A549 (cell line): ENCODE measurements around the gene TTC21A. TPM values are rescaled to one million over a fixed set of nuclear protein-coding genes. Genes with fewer than 3 reads are reported as not detected.

Experiments
- ATAC-seq, 2 experiments: fragments of 200-7000 bp in 1 of 2; fragments of >200 bp in 1 of 2; cut with Nextera tagmentation in 1 of 2; cut with Tn5 transposase in 1 of 2; 3 replicates each; pipeline versions ENCODE4 v1.8.0 to v1.9.1; 2018 to 2020; ENCODE audit warnings: mild to moderate bottlenecking in 1 of 2, moderate library complexity in 1 of 2
- CTCF ChIA-PET: fragments of 300-600 bp; sonication (Branson Sonifier 250); formaldehyde crosslinking; extraction: SDS; loops from one replicate; lab custom pipeline; 2021; ENCODE audit warnings: antibody characterized with exemption, inconsistent platforms; lab: Yijun Ruan, JAX
- POLR2A ChIA-PET: fragments of 350-600 bp; formaldehyde crosslinking; extraction: SDS; loops from one replicate; lab custom pipeline; 2021; ENCODE audit warnings: antibody characterized with exemption, inconsistent platforms; lab: Yijun Ruan, JAX
- DNase-seq, 2 experiments: peaks; one replicate each; pipeline versions ENCODE4 v3.0.0 to v3.0.0-alpha.2; 2011 to 2016; ENCODE audit warnings: low read depth in 1 of 2, low spot score in 1 of 2
- FAIRE-seq: peaks from 2 replicates; lab custom pipeline; 2011; peaks lifted over from hg19 to GRCh38; lab: Jason Lieb, UNC
- H3K27ac ChIP-seq, 2 experiments: fragments of >200 bp; sonication (Bioruptor Twin); formaldehyde crosslinking; 3 replicates each; pipeline ENCODE4 v1.5.1; 2016 to 2017
- H3K4me1 ChIP-seq: fragments of >200 bp; sonication (Bioruptor Twin); formaldehyde crosslinking; 3 replicates; pipeline ENCODE4 v1.6.1; 2016
- H3K4me2 ChIP-seq: fragments of >200 bp; sonication (Bioruptor Twin); formaldehyde crosslinking; 3 replicates; pipeline ENCODE4 v1.6.1; 2016
- H3K4me3 ChIP-seq: fragments of >200 bp; sonication (Bioruptor Twin); formaldehyde crosslinking; 3 replicates; pipeline ENCODE4 v1.5.1; 2016
- H3K9me3 ChIP-seq: fragments of >200 bp; sonication (Bioruptor Twin); formaldehyde crosslinking; 3 replicates; pipeline ENCODE4 v1.6.1; 2016
- BHLHE40 ChIP-seq: IDR thresholded peaks from 2 replicates; pipeline ENCODE4 v1.6.1; 2012; ENCODE audit warnings: low read depth, low read length, inconsistent platforms
- CBX2 ChIP-seq: fragments of 200-600 bp; sonication (generic); IDR thresholded peaks from 2 replicates; pipeline ENCODE4 v1.6.1; 2016; ENCODE audit warnings: low read depth, mild to moderate bottlenecking, borderline replicate concordance
- CBX8 ChIP-seq: fragments of 200-600 bp; sonication (generic); IDR thresholded peaks from 2 replicates; pipeline ENCODE4 v1.6.1; 2016
- CHD4 ChIP-seq: fragments of 200-600 bp; sonication (generic); IDR thresholded peaks from 2 replicates; pipeline ENCODE4 v1.6.1; 2016; ENCODE audit warnings: antibody characterized with exemption, mild to moderate bottlenecking, borderline replicate concordance
- EP300 ChIP-seq, 2 experiments: fragments of >200 bp; sonication (Bioruptor Twin); formaldehyde crosslinking; IDR thresholded peaks; 2 replicates in 1 of 2; 3 replicates in 1 of 2; pipeline ENCODE4 v1.6.1; 2016 to 2017
- ESRRA ChIP-seq: fragments of 150-350 bp; IDR thresholded peaks from 2 replicates; pipeline ENCODE4 v1.6.1; 2014; ENCODE audit warnings: mild to moderate bottlenecking, low read length, borderline replicate concordance
- FOSB ChIP-seq: fragments of 250-450 bp; sonication (Bioruptor Pico); IDR thresholded peaks from 2 replicates; pipeline ENCODE4 v1.5.0; 2020; ENCODE audit warnings: mild to moderate bottlenecking, moderate library complexity
- HEYL ChIP-seq: fragments of 250-450 bp; sonication (Bioruptor Pico); IDR thresholded peaks from 2 replicates; pipeline ENCODE4 v1.8.0; 2021; ENCODE audit warnings: mild to moderate bottlenecking, moderate library complexity
- KDM1A ChIP-seq: fragments of 200-600 bp; sonication (generic); IDR thresholded peaks from 2 replicates; pipeline ENCODE4 v1.6.1; 2016; ENCODE audit warnings: low read depth, mild to moderate bottlenecking
- MYC ChIP-seq: IDR thresholded peaks from 2 replicates; pipeline ENCODE4 v1.6.1; 2012; ENCODE audit warnings: mild to moderate bottlenecking, inconsistent platforms, low read length, improper control_type of control experiment, borderline replicate concordance
- NFE2L2 ChIP-seq: fragments of 150-350 bp; conservative IDR thresholded peaks from 2 replicates; pipeline ENCODE4 v1.6.1; 2014; ENCODE audit warnings: low read length
- NPAS2 ChIP-seq: fragments of 250-450 bp; sonication (Bioruptor Pico); IDR thresholded peaks from 2 replicates; pipeline ENCODE4 v1.8.0; 2022; ENCODE audit warnings: mild to moderate bottlenecking, moderate library complexity, borderline replicate concordance
- RAD21 ChIP-seq, 2 experiments: fragments of >200 bp in 1 of 2; sonication (Bioruptor Twin) in 1 of 2; formaldehyde crosslinking in 1 of 2; IDR thresholded peaks in 1 of 2; conservative IDR thresholded peaks in 1 of 2; 2 replicates in 1 of 2; 3 replicates in 1 of 2; pipeline ENCODE4 v1.6.1; 2012 to 2018; ENCODE audit warnings: inconsistent platforms in 1 of 2
- RARB ChIP-seq: fragments of 250-450 bp; sonication (Bioruptor Pico); IDR thresholded peaks from 2 replicates; pipeline ENCODE4 v1.8.0; 2021; ENCODE audit warnings: mild to moderate bottlenecking, moderate library complexity
- RCOR1 ChIP-seq: fragments of 150-350 bp; IDR thresholded peaks from 2 replicates; pipeline ENCODE4 v1.6.1; 2014; ENCODE audit warnings: antibody characterized with exemption, low read length, low read depth
- RFX5 ChIP-seq: fragments of 450-650 bp; IDR thresholded peaks from 2 replicates; pipeline ENCODE4 v1.7.1; 2014; ENCODE audit warnings: antibody characterized with exemption, mild to moderate bottlenecking, moderate library complexity
- RNF2 ChIP-seq: fragments of 200-600 bp; sonication (generic); IDR thresholded peaks from 2 replicates; pipeline ENCODE4 v1.6.1; 2016; ENCODE audit warnings: low read depth, mild to moderate bottlenecking, antibody characterized with exemption, moderate library complexity, borderline replicate concordance
- SMC3 ChIP-seq: fragments of >200 bp; sonication (Bioruptor Twin); formaldehyde crosslinking; IDR thresholded peaks from 3 replicates; pipeline ENCODE4 v1.6.1; 2018; ENCODE audit warnings: inconsistent platforms
- SREBF2 ChIP-seq: fragments of 450-650 bp; IDR thresholded peaks from 2 replicates; pipeline ENCODE4 v1.6.1; 2014; ENCODE audit warnings: mild to moderate bottlenecking, moderate library complexity
- ZFP36 ChIP-seq: fragments of 450-650 bp; IDR thresholded peaks from 2 replicates; pipeline ENCODE4 v1.6.1; 2014; ENCODE audit warnings: borderline replicate concordance; ENCODE audit not compliant: partially characterized antibody
- ZNF302 ChIP-seq: fragments of 250-450 bp; sonication (Bioruptor Pico); IDR thresholded peaks from 2 replicates; pipeline ENCODE4 v1.9.0; 2021; ENCODE audit warnings: inconsistent platforms, mild to moderate bottlenecking, moderate library complexity
- ZSCAN20 ChIP-seq: fragments of 250-450 bp; sonication (Bioruptor Pico); IDR thresholded peaks from 2 replicates; pipeline ENCODE4 v1.8.0; 2022; ENCODE audit warnings: mild to moderate bottlenecking, moderate library complexity
- WGBS: methylation state at CpG from one replicate; pipeline ENCODE4 v1.1.6; 2017; ENCODE audit errors: missing lambda C conversion rate; 5-methylcytosine and 5-hydroxymethylcytosine counted together
- polyA plus RNA-seq, 4 experiments: library from polyadenylated mRNA; depleted of rRNA in 3 of 4; stranded (reverse); fragments of >200 nt; fragmentation: RNase III in 1 of 4; extraction: RNeasy Plus Mini Kit Qiagen cat#74134 plus additional on column Dnase treatment in 1 of 4; gene quantifications; 2 replicates in 3 of 4; 3 replicates in 1 of 4; pipeline ENCODE4 v1.2.3, GENCODE V29; 2011 to 2017
- TF ChIP-seq, protein P1 (sequence below): IDR thresholded peaks from 2 replicates; pipeline ENCODE4 v1.6.1; 2012; ENCODE audit warnings: low read depth, borderline replicate concordance
- TF ChIP-seq, protein P2 (sequence below): fragments of 200-600 bp; sonication (generic); IDR thresholded peaks from 2 replicates; pipeline ENCODE4 v1.6.1; 2016; ENCODE audit warnings: antibody characterized with exemption, mild to moderate bottlenecking, moderate library complexity
- TF ChIP-seq, protein P3 (sequence below): fragments of >200 bp; sonication (Bioruptor Twin); formaldehyde crosslinking; IDR thresholded peaks from 3 replicates; pipeline ENCODE4 v1.5.1; 2016
- TF ChIP-seq, protein P4 (sequence below): fragments of >200 bp; sonication (Bioruptor Twin); formaldehyde crosslinking; IDR thresholded peaks from 3 replicates; pipeline ENCODE4 v1.6.1; 2016

TTC21A gene
- polyA plus RNA-seq, 2 of the 4 experiments (the other 2 are of a cell fraction): 1.1 to 1.4 TPM

DNA sequence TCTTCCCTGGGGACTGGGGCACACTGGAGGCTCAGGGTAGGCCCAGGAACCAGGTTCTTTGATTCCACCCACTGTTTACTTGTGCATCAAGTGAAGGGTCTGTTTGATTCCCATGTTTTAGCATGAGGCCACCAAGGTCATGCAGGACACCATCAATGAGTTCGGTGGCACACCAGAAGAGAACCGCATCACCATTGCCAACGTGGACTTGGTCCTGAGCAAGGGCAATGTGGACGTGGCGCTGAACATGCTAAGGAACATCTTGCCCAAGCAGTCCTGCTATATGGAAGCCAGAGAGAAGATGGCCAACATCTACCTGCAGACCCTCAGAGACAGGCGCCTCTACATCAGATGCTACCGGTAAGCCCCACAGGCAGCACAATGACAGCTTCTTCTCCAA lies 21.5 kb downstream of the TTC21A start:
- WGBS: 98% methylated on average over 4 of the region's 7 CpGs
- ATAC-seq (no peak), DNase-seq (no peak), FAIRE-seq (no peak)
- H3K27ac ChIP-seq: no peak overlapping the region
- no peak for TF ChIP-seq SREBF2
- no peak for TF ChIP-seq CBX8
- TF ChIP-seq CBX2: no peak
- TF ChIP-seq RFX5: no peak
- no peak for TF ChIP-seq KDM1A
- TF ChIP-seq ZFP36: no peak
- TF ChIP-seq SMC3: no peak
- TF ChIP-seq RCOR1: no peak
- no peak for TF ChIP-seq ZSCAN20 (CRISPR knock-in tag)
- TF ChIP-seq HEYL (CRISPR knock-in tag): no peak
- no peak for TF ChIP-seq RNF2
- no peak for TF ChIP-seq EP300 (IDR thresholded peaks at IDR 0.05)
- TF ChIP-seq ESRRA: no peak
- TF ChIP-seq CHD4: no peak
- no peak for TF ChIP-seq RAD21 (conservative IDR thresholded peaks at IDR 0.05 in 1 of 2, IDR thresholded peaks at IDR 0.05 in 1 of 2)
- no peak for TF ChIP-seq ZNF302 (CRISPR knock-in tag)
- TF ChIP-seq, protein P1, sequence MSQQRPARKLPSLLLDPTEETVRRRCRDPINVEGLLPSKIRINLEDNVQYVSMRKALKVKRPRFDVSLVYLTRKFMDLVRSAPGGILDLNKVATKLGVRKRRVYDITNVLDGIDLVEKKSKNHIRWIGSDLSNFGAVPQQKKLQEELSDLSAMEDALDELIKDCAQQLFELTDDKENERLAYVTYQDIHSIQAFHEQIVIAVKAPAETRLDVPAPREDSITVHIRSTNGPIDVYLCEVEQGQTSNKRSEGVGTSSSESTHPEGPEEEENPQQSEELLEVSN: no peak
- no peak for TF ChIP-seq BHLHE40
- no peak for TF ChIP-seq RARB (CRISPR knock-in tag)
- H3K4me1 ChIP-seq: peaks cover 18% of the 10 kb centered on the region
- ChIA-PET CTCF (interaction anchor here (2.2 to 22.7 kb wide), 7 partner anchors 14 to 163 kb away, joined by 6 to 383 read pairs (median 32); partner anchors contain the start of gene XIRP1), POLR2A (no interaction called here)
- H3K9me3 ChIP-seq: no peaks in the 10 kb centered on the region
- no peak overlapping the region for H3K4me3 ChIP-seq
- H3K4me2 ChIP-seq: no peak overlapping the region

DNA sequence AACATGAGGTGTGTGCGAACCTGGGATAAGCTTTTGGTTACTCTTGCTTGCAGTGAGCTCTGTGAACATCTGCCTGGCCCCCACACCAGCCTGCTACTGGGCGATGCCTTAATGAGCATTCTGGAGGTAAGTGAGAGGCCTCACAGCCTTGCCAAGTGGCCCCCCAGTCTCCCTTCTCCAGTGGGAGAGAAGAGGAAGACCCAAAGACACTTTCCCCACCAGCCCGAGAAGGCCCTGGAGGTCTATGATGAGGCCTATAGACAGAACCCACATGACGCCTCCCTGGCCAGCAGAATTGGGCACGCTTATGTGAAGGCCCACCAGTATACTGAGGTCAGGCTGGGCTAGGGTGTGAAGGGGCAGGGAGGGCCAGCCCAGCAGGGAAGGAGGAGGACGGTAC lies 22.5 kb downstream of the TTC21A start:
- no peak for DNase-seq
- TF ChIP-seq MYC: no peak
- no peak for TF ChIP-seq FOSB
- no peak for TF ChIP-seq CHD4
- TF ChIP-seq ZFP36: no peak
- no peak for TF ChIP-seq RAD21 (conservative IDR thresholded peaks at IDR 0.05 in 1 of 2, IDR thresholded peaks at IDR 0.05 in 1 of 2)
- ChIA-PET POLR2A (no interaction called here), CTCF (interaction anchor here (1.2 to 22.7 kb wide), 5 partner anchors 15 to 162 kb away, joined by 3 to 383 read pairs (median 7); partner anchors contain the start of gene CX3CR1)
- peaks cover 15% of the 10 kb centered on the region for H3K4me1 ChIP-seq
- WGBS: 87% methylated on average over 5 of the region's 6 CpGs
- no peak overlapping the region for H3K4me2 ChIP-seq
- no peak overlapping the region for H3K4me3 ChIP-seq
- no peak overlapping the region for H3K27ac ChIP-seq
- ATAC-seq: no peak
- FAIRE-seq: no peak
- H3K9me3 ChIP-seq: no peaks in the 10 kb centered on the region

DNA sequence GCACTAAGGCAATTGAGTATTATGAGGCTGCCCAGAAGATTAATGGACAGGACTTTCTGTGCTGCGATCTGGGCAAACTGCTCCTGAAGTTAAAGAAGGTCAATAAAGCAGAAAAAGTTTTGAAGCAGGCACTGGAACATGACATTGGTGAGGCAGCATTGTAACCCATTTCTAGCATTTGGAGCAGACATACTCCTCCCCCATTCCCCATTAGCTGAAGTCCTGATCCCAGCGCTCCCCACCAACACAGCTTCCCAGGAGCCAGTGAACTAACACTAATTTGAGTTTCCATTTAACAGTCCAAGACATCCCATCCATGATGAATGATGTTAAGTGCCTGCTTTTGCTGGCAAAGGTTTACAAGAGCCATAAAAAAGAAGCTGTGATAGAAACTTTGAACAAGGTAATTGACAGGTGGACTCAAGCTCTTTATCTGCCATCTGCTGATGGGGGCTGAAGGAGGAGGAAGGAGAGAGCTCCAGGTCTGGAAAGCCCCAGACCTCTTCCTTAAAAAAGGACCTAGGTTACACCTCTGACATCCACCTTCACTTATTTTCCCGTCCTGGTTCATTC lies 23.3 kb downstream of the TTC21A start:
- Histone ChIP-seq H3K27ac (no peak overlapping the region), H3K4me1 (peaks cover 7% of the 10 kb centered on the region), H3K4me3 (no peak overlapping the region), H3K4me2 (no peak overlapping the region), H3K9me3 (no peaks in the 10 kb centered on the region)
- ChIA-PET CTCF (interaction anchor here (1.5 to 22.7 kb wide), 5 partner anchors 29 to 247 kb away, joined by 3 to 383 read pairs (median 6); no protein-coding TSS in a partner anchor), POLR2A (no interaction called here)
- no peak for TF ChIP-seq ZSCAN20 (CRISPR knock-in tag)
- TF ChIP-seq NPAS2 (CRISPR knock-in tag): no peak
- TF ChIP-seq ESRRA: no peak
- TF ChIP-seq, protein P2, sequence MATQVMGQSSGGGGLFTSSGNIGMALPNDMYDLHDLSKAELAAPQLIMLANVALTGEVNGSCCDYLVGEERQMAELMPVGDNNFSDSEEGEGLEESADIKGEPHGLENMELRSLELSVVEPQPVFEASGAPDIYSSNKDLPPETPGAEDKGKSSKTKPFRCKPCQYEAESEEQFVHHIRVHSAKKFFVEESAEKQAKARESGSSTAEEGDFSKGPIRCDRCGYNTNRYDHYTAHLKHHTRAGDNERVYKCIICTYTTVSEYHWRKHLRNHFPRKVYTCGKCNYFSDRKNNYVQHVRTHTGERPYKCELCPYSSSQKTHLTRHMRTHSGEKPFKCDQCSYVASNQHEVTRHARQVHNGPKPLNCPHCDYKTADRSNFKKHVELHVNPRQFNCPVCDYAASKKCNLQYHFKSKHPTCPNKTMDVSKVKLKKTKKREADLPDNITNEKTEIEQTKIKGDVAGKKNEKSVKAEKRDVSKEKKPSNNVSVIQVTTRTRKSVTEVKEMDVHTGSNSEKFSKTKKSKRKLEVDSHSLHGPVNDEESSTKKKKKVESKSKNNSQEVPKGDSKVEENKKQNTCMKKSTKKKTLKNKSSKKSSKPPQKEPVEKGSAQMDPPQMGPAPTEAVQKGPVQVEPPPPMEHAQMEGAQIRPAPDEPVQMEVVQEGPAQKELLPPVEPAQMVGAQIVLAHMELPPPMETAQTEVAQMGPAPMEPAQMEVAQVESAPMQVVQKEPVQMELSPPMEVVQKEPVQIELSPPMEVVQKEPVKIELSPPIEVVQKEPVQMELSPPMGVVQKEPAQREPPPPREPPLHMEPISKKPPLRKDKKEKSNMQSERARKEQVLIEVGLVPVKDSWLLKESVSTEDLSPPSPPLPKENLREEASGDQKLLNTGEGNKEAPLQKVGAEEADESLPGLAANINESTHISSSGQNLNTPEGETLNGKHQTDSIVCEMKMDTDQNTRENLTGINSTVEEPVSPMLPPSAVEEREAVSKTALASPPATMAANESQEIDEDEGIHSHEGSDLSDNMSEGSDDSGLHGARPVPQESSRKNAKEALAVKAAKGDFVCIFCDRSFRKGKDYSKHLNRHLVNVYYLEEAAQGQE: no peak
- no peak for TF ChIP-seq NFE2L2
- TF ChIP-seq, protein P3, sequence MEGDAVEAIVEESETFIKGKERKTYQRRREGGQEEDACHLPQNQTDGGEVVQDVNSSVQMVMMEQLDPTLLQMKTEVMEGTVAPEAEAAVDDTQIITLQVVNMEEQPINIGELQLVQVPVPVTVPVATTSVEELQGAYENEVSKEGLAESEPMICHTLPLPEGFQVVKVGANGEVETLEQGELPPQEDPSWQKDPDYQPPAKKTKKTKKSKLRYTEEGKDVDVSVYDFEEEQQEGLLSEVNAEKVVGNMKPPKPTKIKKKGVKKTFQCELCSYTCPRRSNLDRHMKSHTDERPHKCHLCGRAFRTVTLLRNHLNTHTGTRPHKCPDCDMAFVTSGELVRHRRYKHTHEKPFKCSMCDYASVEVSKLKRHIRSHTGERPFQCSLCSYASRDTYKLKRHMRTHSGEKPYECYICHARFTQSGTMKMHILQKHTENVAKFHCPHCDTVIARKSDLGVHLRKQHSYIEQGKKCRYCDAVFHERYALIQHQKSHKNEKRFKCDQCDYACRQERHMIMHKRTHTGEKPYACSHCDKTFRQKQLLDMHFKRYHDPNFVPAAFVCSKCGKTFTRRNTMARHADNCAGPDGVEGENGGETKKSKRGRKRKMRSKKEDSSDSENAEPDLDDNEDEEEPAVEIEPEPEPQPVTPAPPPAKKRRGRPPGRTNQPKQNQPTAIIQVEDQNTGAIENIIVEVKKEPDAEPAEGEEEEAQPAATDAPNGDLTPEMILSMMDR: no peak
- TF ChIP-seq, protein P4, sequence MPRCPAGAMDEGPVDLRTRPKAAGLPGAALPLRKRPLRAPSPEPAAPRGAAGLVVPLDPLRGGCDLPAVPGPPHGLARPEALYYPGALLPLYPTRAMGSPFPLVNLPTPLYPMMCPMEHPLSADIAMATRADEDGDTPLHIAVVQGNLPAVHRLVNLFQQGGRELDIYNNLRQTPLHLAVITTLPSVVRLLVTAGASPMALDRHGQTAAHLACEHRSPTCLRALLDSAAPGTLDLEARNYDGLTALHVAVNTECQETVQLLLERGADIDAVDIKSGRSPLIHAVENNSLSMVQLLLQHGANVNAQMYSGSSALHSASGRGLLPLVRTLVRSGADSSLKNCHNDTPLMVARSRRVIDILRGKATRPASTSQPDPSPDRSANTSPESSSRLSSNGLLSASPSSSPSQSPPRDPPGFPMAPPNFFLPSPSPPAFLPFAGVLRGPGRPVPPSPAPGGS: no peak
- TF ChIP-seq MYC: no peak
- ATAC-seq (no peak), DNase-seq (no peak), FAIRE-seq (no peak)
- WGBS: 81% methylated on average over 3 of the region's 3 CpGs
